Measurements from ENCODE around the gene IGF2BP2. TPM values are rescaled to one million over a fixed set of nuclear protein-coding genes. Genes with fewer than 3 reads are reported as not detected.

The IGF2BP2 gene
- total RNA-seq, 6 donors from 2014 or later: 11.4 to 60.3 (median 24.9) TPM

- H3K4me3 ChIP-seq: no peak overlapping the region
- no peak for TF ChIP-seq POLR2A (IDR thresholded peaks at IDR 0.05)
- TF ChIP-seq POLR2AphosphoS5 (IDR thresholded peaks at IDR 0.05): no peak
- no peak for TF ChIP-seq CTCF (IDR thresholded peaks at IDR 0.05)
- no peak for TF ChIP-seq EP300 (IDR thresholded peaks at IDR 0.05)
- DNase-seq (no peak), ATAC-seq (ENCODE audit: low FRiP score in 2 of 2) (no peak)
- H3K27ac ChIP-seq: no peak overlapping the region
- no peaks in the 10 kb centered on the region for H3K9me3 ChIP-seq
- H3K4me1 ChIP-seq: peaks cover 0 to under 1% (median 0%) of the 10 kb centered on the region in 4 donors
- H3K27me3 ChIP-seq: no peaks in the 10 kb centered on the region
- H3K36me3 ChIP-seq: no peaks in the 10 kb centered on the region
Observed at GRCh38 chr3:185831990-185832389, 7.1 kb upstream of the IGF2BP2 start.

GRCh38 chr3:185831195-185831594 is 6.4 kb upstream of the IGF2BP2 start:
- no peaks in the 10 kb centered on the region for H3K9me3 ChIP-seq
- DNase-seq (no peak), ATAC-seq (ENCODE audit: low FRiP score in 2 of 2) (no peak)
- H3K27me3 ChIP-seq: no peaks in the 10 kb centered on the region
- H3K4me1 ChIP-seq: peaks cover 3 to 8% (median 6%) of the 10 kb centered on the region in 4 donors
- no peaks in the 10 kb centered on the region for H3K36me3 ChIP-seq
- no peak overlapping the region for H3K4me3 ChIP-seq
- WGBS, 2 donors: 67 to 71% methylated on average over 3 of the region's 3 CpGs
- TF ChIP-seq POLR2A (IDR thresholded peaks at IDR 0.05): no peak
- TF ChIP-seq EP300 (IDR thresholded peaks at IDR 0.05): no peak
- TF ChIP-seq CTCF (IDR thresholded peaks at IDR 0.05): no peak
- TF ChIP-seq POLR2AphosphoS5 (IDR thresholded peaks at IDR 0.05): no peak
- no peak overlapping the region for H3K27ac ChIP-seq

- ATAC-seq (ENCODE audit: low FRiP score in 2 of 2) (no peak), DNase-seq (no peak)
- WGBS, 2 donors: 71 to 92% methylated on average over 5 of the region's 5 CpGs
Observed at GRCh38 chr3:185830018-185830797, 5.4 kb upstream of the IGF2BP2 start.

GRCh38 chr3:185828755-185829154 is 3.9 kb upstream of the IGF2BP2 start:
- 88 to 99% methylated on average over 3 of the region's 3 CpGs for WGBS, 2 donors
- DNase-seq (no peak), ATAC-seq (ENCODE audit: low FRiP score in 2 of 2) (no peak)
- H3K4me1 ChIP-seq: peaks cover 8 to 15% (median 10%) of the 10 kb centered on the region in 4 donors
- H3K27ac ChIP-seq: no peak overlapping the region
- H3K9me3 ChIP-seq: no peaks in the 10 kb centered on the region
- TF ChIP-seq POLR2AphosphoS5 (IDR thresholded peaks at IDR 0.05): no peak
- TF ChIP-seq CTCF (IDR thresholded peaks at IDR 0.05): no peak
- no peak for TF ChIP-seq EP300 (IDR thresholded peaks at IDR 0.05)
- no peak overlapping the region for H3K4me3 ChIP-seq
- H3K27me3 ChIP-seq: no peaks in the 10 kb centered on the region
- H3K36me3 ChIP-seq: no peaks in the 10 kb centered on the region

More at GRCh38 chr3:185830018-185830797, 5.4 kb upstream of the IGF2BP2 start:
- no peaks in the 10 kb centered on the region for H3K36me3 ChIP-seq
- peaks cover 8 to 14% (median 10%) of the 10 kb centered on the region in 4 donors for H3K4me1 ChIP-seq
- no peak overlapping the region for H3K27ac ChIP-seq
- TF ChIP-seq EP300 (IDR thresholded peaks at IDR 0.05): no peak
- TF ChIP-seq POLR2AphosphoS5 (IDR thresholded peaks at IDR 0.05): no peak
- no peak for TF ChIP-seq POLR2A (IDR thresholded peaks at IDR 0.05)
- TF ChIP-seq CTCF (IDR thresholded peaks at IDR 0.05): no peak
- no peaks in the 10 kb centered on the region for H3K27me3 ChIP-seq
- H3K9me3 ChIP-seq: no peaks in the 10 kb centered on the region
- H3K4me3 ChIP-seq: no peak overlapping the region

Data from upper lobe of left lung (tissue), 6 donors.